ENCODE results near the gene PITRM1.

Gene PITRM1

GRCh38 chr10:3126741-3127346 lies 45.7 kb downstream of the PITRM1 start:
- no peak overlapping the region for H3K27ac ChIP-seq

GRCh38 chr10:3126249-3126648 lies 46.3 kb downstream of the PITRM1 start:
- no peak overlapping the region for H3K27ac ChIP-seq
- no peak overlapping the region for H3K4me3 ChIP-seq

More at GRCh38 chr10:3126741-3127346, 45.7 kb downstream of the PITRM1 start:
- H3K4me3 ChIP-seq, result no peak overlapping the region

GRCh38 chr10:3125527-3126170 lies 46.9 kb downstream of the PITRM1 start:
- H3K27ac ChIP-seq, result no peak overlapping the region
- no peak overlapping the region for H3K4me3 ChIP-seq

GRCh38 chr10:3124412-3125175 lies 48.0 kb downstream of the PITRM1 start:
- Histone ChIP-seq H3K4me3 (no peak overlapping the region), H3K27ac (no peak overlapping the region)

GRCh38 chr10:3123571-3124411 lies 48.8 kb downstream of the PITRM1 start:
- H3K27ac ChIP-seq, result no peak overlapping the region
- H3K4me3 ChIP-seq, result no peak overlapping the region

GRCh38 chr10:3122486-3123205 lies 49.9 kb downstream of the PITRM1 start:
- no peak overlapping the region for H3K4me3 ChIP-seq

GRCh38 chr10:3122034-3122433 lies 50.5 kb downstream of the PITRM1 start:
- Histone ChIP-seq H3K27ac (no peak overlapping the region), H3K4me3 (no peak overlapping the region)

More at GRCh38 chr10:3122486-3123205, 49.9 kb downstream of the PITRM1 start:
- H3K27ac ChIP-seq, result no peak overlapping the region

- no peak overlapping the region for H3K4me3 ChIP-seq
- H3K27ac ChIP-seq, result no peak overlapping the region
Observed at GRCh38 chr10:3119796-3120459, 52.7 kb downstream of the PITRM1 start.

- no peak overlapping the region for H3K27ac ChIP-seq
- H3K4me3 ChIP-seq, result no peak overlapping the region
Observed at GRCh38 chr10:3118641-3119091, 53.9 kb downstream of the PITRM1 start.

- H3K27ac ChIP-seq, result no peak overlapping the region
Observed at GRCh38 chr10:3117486-3117885, 55.1 kb downstream of the PITRM1 start.

GRCh38 chr10:3116508-3117100 lies 56.0 kb downstream of the PITRM1 start:
- no peak overlapping the region for H3K27ac ChIP-seq
- H3K4me3 ChIP-seq, result no peak overlapping the region

More at GRCh38 chr10:3117486-3117885, 55.1 kb downstream of the PITRM1 start:
- no peak overlapping the region for H3K4me3 ChIP-seq

- peak overlapping the region in 1 of 21 experiments; percentile 13 for H3K27ac ChIP-seq
- no peak overlapping the region for H3K4me3 ChIP-seq
Observed at GRCh38 chr10:3115685-3116084, 56.9 kb downstream of the PITRM1 start.

GRCh38 chr10:3113343-3113720 lies 59.2 kb downstream of the PITRM1 start:
- Histone ChIP-seq H3K4me3 (no peak overlapping the region), H3K27ac (no peak overlapping the region)

GRCh38 chr10:3111621-3112163 lies 60.9 kb downstream of the PITRM1 start:
- no peak overlapping the region for H3K27ac ChIP-seq

GRCh38 chr10:3110782-3111620 lies 61.6 kb downstream of the PITRM1 start:
- H3K27ac ChIP-seq, result no peak overlapping the region
- H3K4me3 ChIP-seq, result no peak overlapping the region

More at GRCh38 chr10:3111621-3112163, 60.9 kb downstream of the PITRM1 start:
- no peak overlapping the region for H3K4me3 ChIP-seq

GRCh38 chr10:3109633-3110032 lies 62.9 kb downstream of the PITRM1 start:
- Histone ChIP-seq H3K27ac (no peak overlapping the region), H3K4me3 (no peak overlapping the region)

GRCh38 chr10:3109196-3109595 lies 63.4 kb downstream of the PITRM1 start:
- no peak overlapping the region for H3K27ac ChIP-seq

More at GRCh38 chr10:3109196-3109595, 63.4 kb downstream of the PITRM1 start:
- H3K4me3 ChIP-seq, result no peak overlapping the region
